CD4-positive, alpha-beta T cell treated with Interleukin-4 for 4 hours (primary cell): ENCODE measurements around the gene CLEC18B.
"Not testable (repeated sequence)": the region's sequence is repeated elsewhere in the genome, so short reads cannot be mapped to it uniquely, and the experiment has no call there.

ENCODE experiments used
- DNase-seq: peaks from one replicate; pipeline ENCODE4 v3.0.0-alpha.2; 2020

Gene CLEC18B

DNA sequence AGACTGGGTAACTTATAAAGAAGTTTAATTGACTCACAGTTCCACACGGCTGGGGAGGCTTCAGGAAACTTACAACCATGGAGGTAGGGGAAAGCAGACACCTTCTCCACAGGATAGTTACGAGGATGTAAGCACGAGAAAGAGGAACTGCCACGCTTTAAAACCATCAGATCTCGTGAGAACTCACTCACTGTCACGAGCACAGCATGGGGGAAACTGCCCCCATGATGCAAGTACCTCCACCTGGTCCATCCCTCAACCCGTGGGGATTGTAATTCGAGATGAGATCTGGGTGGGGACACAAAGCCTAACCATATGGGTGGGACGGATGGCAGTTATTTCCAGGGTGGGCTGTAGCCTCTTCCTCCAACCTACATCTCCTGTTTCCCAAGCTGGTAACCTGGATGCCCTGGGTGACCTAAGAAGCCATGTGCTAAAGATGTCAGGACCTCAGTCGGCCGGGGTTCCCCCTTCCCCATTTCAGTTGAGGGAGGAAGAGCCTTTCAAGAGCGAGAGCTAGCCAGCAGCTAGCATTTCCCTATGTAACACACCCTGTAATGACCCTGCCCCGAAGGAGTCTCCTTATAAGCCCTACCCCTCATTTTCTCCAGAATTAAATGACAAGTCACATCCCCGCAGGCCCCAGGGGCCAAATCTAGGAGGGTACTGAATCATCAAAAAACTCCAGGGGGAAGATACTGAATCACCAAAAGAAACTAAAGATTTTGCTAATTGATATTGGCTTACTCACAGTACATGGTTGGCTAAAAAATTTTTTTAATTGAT lies 16.9 kb downstream of the CLEC18B start:
- not testable (repeated sequence) for DNase-seq

DNA sequence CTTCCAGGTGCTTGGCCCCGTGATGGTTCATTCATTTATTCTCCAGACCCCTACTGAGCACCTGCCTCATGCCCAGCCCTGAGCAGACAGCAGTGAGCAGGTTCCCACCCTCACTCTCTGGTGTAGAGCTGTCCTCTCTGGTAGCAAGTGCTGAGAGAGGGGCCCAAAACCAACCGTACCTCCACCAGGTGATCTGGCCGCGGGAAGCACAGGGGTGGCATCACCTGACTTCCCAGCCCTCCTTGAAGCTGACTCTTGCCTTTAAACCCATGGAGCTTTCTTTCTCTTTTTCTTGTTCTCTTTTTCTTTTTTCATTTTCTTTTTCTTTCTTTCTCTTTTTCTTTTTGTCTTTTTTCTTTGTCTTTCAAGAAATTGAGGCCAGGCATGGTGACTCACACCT lies 21.0 kb downstream of the CLEC18B start:
- not testable (repeated sequence) for DNase-seq

DNA sequence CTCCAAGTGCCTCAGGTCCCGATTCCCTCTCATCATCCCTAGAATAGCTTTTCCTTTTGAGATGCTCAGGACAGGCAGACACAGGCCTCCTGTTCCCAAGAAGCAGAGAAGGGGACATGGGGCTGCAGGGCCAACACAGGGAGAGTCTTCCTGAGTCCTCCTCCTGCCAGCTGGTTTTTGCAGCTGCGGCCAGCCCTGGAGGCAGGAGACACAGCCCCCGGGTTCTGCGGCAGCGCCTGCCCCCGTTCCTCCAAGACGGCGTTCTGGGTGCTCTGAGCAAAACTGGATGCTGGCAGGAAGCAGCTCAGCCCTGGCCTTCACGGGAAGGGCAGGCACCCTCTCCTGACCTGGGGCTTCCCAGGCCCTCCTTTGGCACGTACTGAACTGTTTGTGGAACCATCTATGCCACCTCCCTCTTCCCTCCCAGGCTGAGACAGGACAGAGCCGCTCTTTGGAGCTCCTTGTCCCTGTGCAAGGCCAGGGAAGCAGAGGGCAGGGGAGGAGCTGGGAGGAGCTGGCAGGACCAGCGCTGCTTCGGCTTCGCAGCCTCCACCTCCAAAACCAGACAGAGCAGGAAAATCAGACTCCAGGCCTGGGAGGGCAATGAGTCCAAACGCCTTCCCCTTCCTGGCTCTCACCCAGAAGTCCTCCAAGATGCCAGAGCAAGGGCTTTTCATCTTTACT lies 22.9 kb downstream of the CLEC18B start:
- not testable (repeated sequence) for DNase-seq

DNA sequence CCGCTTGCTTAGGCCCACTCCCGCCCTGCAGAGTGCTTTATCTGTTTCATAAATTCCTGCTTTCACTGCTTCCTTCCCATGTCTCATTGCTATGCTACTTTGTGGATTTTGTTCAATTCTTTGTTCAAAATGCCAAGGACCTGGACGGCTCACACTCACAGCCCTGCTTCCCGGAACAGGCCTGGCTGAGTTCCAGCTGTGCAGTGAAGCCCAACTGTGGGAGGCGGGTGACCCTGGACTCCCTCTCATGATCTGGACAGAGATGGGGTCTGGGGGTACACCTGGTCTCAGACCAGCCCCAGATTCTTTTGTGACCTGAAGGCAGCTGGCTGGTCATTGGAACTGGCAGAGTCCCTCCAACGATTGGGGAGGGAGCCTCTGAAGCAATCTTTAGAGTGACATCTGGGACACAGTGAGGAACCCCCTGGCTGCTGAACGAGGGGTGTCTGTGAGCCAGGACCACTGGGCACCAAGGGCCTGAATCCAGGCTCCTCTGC lies 24.7 kb downstream of the CLEC18B start:
- not testable (repeated sequence) for DNase-seq

DNA sequence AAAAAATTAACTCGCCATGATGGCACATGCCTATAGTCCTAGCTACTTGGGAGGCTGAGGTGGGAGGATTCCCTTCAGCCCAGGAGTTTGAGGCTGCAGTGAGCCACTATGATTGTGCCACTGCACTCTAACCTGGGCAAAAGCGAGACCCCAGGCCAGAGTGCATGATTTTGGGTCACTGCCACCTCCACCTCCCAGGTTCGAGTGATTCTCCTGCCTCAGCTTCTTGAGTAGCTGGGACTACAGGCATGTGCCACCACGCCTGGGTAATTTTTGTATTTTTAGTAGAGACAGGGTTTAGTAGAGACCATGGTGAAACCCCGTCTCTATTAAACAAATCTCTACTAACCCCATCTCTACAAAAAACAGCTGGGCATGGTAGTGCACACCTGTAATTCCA lies 26.7 kb downstream of the CLEC18B start:
- not testable (repeated sequence) for DNase-seq

DNA sequence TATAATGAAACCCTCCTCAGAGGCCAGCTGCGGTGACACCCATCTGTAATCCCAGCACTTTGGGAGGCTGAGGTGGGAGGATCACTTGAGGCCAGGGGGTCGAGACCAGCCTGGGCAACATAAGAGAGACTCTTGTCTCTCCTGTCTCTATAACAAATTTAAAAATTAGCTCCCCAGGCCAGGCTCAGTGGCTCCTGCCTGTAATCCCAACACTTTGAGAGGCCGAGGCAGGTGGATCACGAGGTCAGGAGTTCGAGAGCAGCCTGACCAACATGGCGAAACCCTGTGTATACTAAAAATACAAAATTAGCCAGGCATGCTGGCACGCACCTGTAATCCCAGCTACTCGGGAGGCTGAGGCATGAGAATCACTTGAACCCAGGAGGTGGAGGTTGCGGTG lies 27.1 kb downstream of the CLEC18B start:
- not testable (repeated sequence) for DNase-seq

DNA sequence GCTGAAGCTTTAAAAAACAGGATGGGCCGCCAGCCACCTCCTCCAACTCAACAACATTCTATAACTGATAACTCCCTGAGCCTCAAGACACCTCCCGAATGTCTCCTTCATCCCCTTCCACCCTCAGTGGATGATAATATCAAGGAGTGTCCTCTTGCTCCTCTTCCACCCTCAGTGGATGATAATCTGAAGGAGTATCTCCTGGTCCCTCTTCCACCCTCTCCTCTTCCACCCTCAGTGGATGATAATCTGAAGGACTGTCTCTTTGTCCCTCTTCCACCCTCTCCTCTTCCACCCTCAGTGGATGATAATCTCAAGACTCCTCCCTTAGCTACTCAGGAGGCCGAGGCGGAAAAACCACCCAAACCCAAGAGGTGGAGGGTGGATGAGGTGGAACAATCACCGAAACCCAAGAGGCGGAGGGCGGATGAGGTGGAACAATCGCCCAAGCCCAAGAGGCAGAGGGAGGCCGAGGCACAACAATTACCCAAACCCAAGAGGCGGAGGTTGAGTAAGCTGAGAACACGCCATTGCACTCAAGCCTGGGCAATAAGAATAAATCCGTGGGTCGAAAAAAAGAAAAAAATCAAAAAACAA lies 29.7 kb downstream of the CLEC18B start:
- not testable (repeated sequence) for DNase-seq

DNA sequence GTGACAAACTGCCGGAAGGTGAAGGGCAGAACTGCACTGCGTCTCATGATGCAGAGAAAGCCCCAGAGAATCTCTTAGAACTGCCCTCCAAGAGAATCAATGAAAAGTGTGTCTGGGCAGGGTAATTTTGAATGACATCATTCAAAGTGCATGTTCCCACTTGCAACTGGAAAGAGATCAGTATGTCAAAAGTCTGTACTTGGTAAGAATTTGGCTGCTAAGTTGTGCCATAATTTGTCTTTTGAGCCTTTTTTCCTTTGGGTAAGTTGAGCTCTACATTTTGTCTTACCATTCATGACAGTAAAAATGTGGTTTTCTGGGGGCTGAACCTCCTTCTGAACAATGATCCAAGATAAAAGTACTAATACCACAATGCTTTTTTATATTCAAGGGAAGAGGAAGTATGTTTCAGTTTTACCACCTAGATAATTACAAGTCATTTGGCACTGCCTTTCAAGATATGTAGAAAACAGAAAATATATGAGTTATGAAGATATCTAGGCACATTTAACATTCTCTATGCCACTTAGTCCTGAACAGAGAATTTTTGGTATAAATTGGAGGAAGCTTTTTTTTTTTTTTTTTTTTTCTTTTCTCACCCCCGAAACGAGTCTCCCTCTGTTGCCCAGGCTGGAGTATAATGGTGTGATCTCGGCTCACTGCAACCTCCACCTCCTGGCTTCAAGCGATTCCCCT lies 38.8 kb downstream of the CLEC18B start:
- DNase-seq: not testable (repeated sequence)

DNA sequence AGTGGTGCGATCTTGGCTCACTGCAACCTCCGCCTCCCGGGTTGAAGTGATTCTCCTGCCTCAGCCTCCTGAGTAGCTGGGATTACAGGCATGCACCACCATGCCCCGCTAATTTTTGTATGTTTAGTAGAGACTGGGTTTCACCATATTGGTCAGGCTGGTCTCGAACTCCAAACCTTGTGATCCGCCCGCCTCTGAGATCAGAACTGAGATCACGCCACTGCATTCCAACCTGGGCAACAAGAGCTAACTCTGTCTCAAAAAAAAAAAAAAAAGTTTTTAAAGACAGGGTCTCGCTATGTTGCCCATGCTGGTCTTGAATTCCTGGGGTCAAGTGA lies 47.5 kb downstream of the CLEC18B start:
- not testable (repeated sequence) for DNase-seq

DNA sequence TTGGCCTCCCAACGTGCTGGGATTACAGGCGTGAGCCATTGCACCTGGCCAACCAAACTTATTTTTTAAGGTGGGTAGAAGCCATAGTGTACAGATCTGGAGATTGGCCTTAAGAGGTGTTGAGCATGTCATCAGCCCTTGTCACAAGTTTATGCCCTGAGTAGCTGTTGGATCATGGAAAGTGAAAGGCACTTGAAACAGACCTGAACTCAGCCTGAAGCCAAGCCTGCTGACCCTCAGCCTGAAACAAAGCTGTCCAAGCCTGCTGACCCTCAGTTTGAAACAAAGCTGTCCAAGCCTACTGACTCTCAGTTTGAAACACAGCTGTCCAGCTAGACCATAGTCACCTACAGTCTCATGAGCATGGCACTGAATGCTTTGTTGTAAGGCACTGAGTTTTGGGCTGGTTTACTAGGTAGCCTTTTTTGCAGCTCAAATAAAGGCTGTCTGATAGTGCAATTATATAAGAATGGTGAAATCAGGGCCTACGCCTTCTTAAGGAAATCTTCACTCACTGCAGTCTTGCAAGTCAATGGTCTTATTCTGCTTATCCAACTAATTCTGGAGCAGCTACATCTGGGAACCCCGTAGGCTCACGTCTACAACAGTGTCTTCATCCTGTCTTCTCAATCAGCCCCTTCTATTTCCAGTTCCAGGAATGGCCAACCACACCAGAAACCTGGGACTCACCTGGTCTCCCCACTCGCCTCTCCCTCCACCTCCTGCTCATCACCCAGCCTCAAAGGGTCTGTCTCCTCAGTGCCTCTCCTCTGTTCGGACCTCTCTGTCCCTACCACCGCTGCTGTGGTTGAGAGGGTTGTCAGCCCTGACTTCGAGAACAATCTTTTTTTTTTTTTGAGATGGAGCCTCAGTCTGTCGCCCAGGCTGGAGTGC lies 48.1 kb downstream of the CLEC18B start:
- no peak for DNase-seq

DNA sequence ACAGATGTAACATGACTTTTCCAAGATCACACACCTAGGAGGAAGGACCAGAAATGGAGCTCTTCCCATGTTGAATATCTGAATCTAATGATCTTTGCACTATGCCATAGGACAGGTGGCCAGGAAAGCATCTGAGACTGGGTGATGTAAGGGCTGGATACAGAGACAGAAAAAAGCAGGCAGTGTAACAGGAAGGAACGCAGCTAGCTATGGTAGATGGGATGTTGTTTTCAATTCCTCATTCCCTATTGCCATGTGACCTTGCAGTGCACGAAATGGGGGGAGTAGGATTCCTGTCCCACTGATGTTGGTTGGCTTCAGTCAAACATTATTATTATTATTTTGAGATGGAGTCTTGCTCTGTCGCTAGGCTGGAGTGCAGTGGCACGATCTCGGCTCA lies 48.9 kb downstream of the CLEC18B start:
- DNase-seq: no peak

DNA sequence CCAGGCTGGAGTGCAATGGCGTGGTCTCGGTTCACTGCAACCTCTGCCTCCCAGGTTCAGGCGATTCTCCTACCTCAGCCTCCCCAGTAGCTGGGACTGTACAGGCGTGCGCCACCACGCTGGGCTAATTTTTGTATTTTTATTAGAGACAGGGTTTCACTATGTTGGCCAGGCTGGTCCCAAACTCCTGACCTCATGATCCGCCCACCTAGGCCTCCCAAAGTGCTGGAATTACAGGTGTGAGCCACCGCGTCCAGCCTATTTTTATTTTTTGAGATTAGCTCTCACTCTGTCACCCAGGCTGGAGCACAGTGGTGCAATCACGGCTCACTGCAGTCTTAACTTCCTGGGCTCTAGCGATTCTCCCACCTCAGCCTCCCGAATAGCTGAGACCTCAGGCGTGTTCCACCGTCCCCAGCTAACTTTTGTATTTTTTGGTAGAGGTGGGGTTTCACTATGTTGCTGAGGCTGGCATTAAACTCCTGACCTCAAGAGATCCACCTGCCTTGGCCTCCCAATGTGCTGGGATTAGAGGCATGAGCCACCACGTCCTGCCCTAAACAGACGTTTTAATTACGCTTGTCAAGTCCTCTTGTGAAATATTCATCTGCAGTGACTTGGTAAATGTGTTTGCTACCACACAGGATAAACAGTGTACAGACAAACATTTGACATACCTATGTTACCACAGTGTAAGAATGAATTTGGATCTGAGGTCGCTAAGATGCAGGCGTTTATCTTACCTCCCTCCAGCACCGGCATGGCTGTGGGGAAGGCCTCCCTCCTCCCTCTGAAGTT lies 50.7 kb downstream of the CLEC18B start:
- DNase-seq: not testable (repeated sequence)

DNA sequence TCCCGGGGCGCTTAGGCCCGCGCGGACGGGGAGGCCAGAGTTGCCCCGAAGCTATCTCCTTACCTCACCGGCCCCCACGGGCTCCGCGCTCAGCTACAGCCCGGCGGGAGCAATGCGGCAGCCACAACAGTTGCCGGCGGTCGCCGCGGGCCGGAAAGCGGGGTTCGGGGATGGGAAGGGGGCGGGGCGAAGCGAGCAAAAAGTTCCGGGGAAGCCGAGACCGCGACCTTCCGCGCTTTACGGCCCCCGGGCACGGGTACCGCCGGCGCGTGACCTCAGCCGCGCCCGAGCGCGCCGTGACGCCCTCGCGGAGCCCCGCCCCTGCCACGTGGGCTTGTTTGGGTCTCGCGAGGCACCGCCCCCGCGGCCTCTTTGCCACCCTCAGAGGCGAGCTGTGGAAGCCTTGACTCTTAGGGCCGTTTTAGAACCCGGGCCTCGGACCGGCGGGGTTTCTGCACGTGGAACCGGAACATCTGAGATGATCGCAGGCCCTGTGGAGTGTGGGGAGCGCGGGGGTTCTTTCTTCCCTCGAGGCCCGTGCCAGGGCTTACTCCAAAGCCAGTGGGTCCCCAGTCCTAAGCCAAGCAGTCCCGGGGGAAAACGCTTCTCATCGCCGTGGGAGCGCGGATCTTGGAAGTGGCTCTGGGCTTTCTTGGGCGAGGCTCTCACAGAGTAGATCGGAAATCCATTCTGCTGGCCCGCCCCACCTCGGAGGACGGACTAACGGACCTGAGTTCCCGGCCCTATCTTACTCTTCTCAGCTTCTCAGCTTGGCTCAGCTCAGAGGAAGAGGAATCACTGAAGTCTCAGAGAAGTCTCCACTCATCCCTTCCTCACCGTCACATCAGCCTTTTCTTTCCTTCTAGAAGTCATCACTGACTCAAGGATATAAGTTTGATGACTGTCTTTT lies 53.0 kb downstream of the CLEC18B start:
- DNase-seq: peak; percentile 99

DNA sequence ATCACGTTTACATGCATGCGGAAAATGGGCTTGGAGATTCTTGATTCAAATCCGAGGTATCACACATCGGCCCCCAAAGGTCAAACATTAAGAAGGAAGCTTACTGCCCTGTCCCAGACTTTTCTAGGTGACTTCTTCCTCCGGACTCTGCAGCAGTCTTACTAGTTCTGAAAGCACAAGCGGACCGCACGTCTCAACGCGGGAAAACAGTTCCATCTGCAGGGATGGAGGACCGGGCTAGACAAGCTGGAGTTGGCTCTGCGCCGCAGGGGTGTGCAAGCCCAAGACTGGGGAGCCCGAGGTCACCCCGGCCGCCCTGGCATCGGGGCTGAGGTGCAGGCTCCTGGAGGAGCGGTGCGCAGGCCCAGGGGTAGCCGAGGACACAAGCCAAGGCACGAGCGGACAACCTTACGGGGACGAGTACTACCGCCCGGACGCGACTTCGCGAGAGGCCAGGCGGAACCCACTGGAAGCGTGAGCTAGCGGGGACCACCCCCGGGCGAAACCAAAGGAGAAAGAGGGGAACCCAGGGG lies 53.7 kb downstream of the CLEC18B start:
- DNase-seq: not testable (repeated sequence)

DNA sequence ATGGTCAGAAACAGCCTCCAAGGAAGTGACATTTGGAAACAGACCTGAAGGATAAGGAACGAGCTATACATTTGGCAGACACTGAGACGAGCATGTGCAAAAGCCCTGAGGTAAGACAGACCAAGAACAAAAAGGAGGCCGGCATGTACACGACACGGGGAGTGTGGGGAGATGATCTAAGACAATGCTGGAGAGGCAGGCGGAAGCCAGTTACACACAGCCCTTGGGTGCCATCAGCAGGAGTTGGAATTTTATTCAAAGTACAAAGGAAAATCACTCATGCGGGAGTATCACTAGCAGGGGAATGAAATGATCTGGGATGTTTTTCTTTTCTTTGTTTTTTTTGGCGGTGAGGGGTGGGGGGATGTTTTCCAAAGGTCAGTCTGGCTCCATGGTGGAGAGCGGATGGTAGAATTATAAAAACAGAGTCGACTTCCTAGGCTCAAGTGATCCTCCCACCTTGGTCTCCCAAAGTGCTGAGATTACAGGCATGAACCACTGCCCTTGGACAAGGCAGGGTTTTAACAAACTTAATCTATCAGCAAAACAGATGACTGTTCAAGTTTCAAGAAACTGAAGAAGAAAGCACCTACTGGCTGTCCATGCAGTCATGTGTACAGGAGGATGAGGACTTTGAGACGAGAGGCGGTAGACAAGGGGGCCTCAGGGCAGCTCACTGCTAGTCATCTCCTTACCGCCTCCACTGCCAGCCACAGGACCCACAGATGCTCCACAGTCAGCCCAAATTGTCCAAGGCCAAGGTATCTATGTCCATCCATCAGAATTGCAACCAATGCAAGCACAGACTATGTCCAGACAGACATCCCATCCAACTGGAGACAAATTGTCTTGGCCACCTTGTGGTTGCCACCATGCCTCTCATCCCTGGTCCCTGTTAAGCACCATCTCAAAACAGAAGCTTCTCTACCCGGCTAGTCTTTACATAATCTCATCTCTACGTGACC lies 59.4 kb downstream of the CLEC18B start:
- DNase-seq: not testable (repeated sequence)
